SU-DHL-6 (cell line): ENCODE results near the gene MAML3.

Experiments
- H2AFZ ChIP-seq: fragments of 200-600 bp; sonication (generic); 2 replicates; pipeline ENCODE4 v1.6.1; 2014; ENCODE audit warnings: low read depth, mild to moderate bottlenecking, moderate library complexity, mixed read lengths, antibody characterized with exemption, low read length; ENCODE audit not compliant: severe bottlenecking
- H3F3A ChIP-seq: fragments of 200-600 bp; shearing (Covaris generic); 2 replicates; pipeline ENCODE4 v1.6.0; 2016; ENCODE audit warnings: antibody characterized with exemption, mild to moderate bottlenecking; ENCODE audit not compliant: insufficient read depth
- H3K27ac ChIP-seq: fragments of 200-600 bp; sonication (generic); 2 replicates; pipeline ENCODE4 v1.5.1; 2016; ENCODE audit warnings: low read depth, mild to moderate bottlenecking, low read length, moderate library complexity, mixed read lengths
- H3K27me3 ChIP-seq: fragments of 200-600 bp; sonication (generic), shearing (Covaris generic); 2 replicates; pipeline ENCODE4 v1.6.0; 2014; ENCODE audit warnings: mild to moderate bottlenecking, low read length
- H3K36me3 ChIP-seq: fragments of 200-600 bp; sonication (generic); 2 replicates; pipeline ENCODE4 v1.6.1; 2014; ENCODE audit warnings: mild to moderate bottlenecking, low read length, mixed read lengths
- H3K4me2 ChIP-seq: fragments of 300-600, 200-600 bp; shearing (Covaris generic), sonication (generic); 2 replicates; pipeline ENCODE4 v1.6.0; 2014; ENCODE audit warnings: low read length, low read depth, mild to moderate bottlenecking; ENCODE audit not compliant: poor library complexity, severe bottlenecking
- H3K4me3 ChIP-seq: fragments of 200-600 bp; sonication (generic); 2 replicates; pipeline ENCODE4 v1.5.1; 2014; ENCODE audit warnings: antibody characterized with exemption, low read length, mild to moderate bottlenecking, mixed read lengths; ENCODE audit not compliant: insufficient read depth, poor library complexity, severe bottlenecking
- H3K79me2 ChIP-seq: fragments of 200-600 bp; sonication (generic); 2 replicates; pipeline ENCODE4 v1.6.1; 2014; ENCODE audit warnings: mild to moderate bottlenecking, low read length, moderate library complexity; ENCODE audit not compliant: insufficient read depth
- H3K9ac ChIP-seq: fragments of 200-600 bp; sonication (generic); 2 replicates; pipeline ENCODE4 v1.7.0; 2014; ENCODE audit warnings: mild to moderate bottlenecking, low read length
- H3K9me2 ChIP-seq: fragments of 200-600 bp; sonication (generic); replicated peaks from 2 replicates; pipeline ENCODE4 v1.6.1; 2014; ENCODE audit warnings: low read length; ENCODE audit not compliant: insufficient read depth
- H3K9me3 ChIP-seq: fragments of 200-600 bp; sonication (generic); 2 replicates; pipeline ENCODE4 v1.6.1; 2014; ENCODE audit warnings: low read length, mixed read lengths; ENCODE audit not compliant: insufficient read depth
- H4K20me1 ChIP-seq: fragments of 200-600 bp; sonication (generic); 2 replicates; pipeline ENCODE4 v1.6.1; 2014; ENCODE audit warnings: low read depth, mild to moderate bottlenecking, antibody characterized with exemption, low read length, moderate library complexity, mixed read lengths
- EZH2phosphoT487 ChIP-seq: fragments of 200-600 bp; sonication (generic), shearing (Covaris generic); conservative IDR thresholded peaks from 2 replicates; pipeline ENCODE4 v1.6.1; 2018; ENCODE audit warnings: mild to moderate bottlenecking, antibody characterized with exemption, low read length, moderate library complexity, mixed read lengths
- TF ChIP-seq, protein P1 (sequence below): fragments of 200-600 bp; sonication (generic); IDR thresholded peaks from one replicate; pipeline ENCODE4 v1.5.1; 2017; ENCODE audit warnings: antibody characterized with exemption, mild to moderate bottlenecking, low read length, moderate library complexity; ENCODE audit not compliant: insufficient read depth, poor library complexity, severe bottlenecking

Gene MAML3

DNA sequence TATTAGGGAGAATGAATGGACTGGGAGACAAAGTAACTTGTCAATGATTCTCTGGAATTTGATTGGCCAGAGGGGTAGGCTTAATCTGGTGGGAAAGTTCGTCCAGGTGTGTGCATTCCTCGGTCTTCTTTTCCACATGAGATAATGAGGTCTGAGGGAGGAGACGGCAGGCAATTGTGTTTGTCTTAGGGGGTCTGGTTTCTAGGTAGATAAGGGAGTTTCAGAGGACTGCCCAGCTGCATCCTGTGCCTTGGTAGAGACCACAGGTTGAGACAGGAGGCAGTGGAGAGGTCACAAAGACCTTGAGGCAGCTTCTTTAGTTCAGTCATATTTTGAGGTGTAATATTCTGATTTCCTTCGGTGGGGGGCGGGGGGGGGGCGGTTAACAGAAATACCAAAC lies 484.1 kb downstream of the MAML3 start:
- H3K27me3 ChIP-seq: no peaks in the 10 kb centered on the region
- H3K36me3 ChIP-seq: no peaks in the 10 kb centered on the region
- no peak overlapping the region for H3K27ac ChIP-seq
- H3K4me3 ChIP-seq: no peak overlapping the region
- no peaks in the 10 kb centered on the region for H3K79me2 ChIP-seq
- H3K9me2 ChIP-seq: no peaks in the 10 kb centered on the region
- no peak overlapping the region for H3K9ac ChIP-seq
- TF ChIP-seq, protein P1, sequence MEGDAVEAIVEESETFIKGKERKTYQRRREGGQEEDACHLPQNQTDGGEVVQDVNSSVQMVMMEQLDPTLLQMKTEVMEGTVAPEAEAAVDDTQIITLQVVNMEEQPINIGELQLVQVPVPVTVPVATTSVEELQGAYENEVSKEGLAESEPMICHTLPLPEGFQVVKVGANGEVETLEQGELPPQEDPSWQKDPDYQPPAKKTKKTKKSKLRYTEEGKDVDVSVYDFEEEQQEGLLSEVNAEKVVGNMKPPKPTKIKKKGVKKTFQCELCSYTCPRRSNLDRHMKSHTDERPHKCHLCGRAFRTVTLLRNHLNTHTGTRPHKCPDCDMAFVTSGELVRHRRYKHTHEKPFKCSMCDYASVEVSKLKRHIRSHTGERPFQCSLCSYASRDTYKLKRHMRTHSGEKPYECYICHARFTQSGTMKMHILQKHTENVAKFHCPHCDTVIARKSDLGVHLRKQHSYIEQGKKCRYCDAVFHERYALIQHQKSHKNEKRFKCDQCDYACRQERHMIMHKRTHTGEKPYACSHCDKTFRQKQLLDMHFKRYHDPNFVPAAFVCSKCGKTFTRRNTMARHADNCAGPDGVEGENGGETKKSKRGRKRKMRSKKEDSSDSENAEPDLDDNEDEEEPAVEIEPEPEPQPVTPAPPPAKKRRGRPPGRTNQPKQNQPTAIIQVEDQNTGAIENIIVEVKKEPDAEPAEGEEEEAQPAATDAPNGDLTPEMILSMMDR: no peak
- no peak for TF ChIP-seq EZH2phosphoT487
- no peak overlapping the region for H2AFZ ChIP-seq
- H3K4me2 ChIP-seq: no peak overlapping the region
- H3F3A ChIP-seq: no peaks in the 10 kb centered on the region
- H4K20me1 ChIP-seq: no peaks in the 10 kb centered on the region
- no peaks in the 10 kb centered on the region for H3K9me3 ChIP-seq

- Histone ChIP-seq H2AFZ (no peak overlapping the region), H3K4me3 (no peak overlapping the region), H3K9me2 (no peaks in the 10 kb centered on the region), H3K79me2 (no peaks in the 10 kb centered on the region), H4K20me1 (no peaks in the 10 kb centered on the region), H3K9me3 (no peaks in the 10 kb centered on the region), H3K27ac (no peak overlapping the region), H3K36me3 (no peaks in the 10 kb centered on the region), H3K4me2 (no peak overlapping the region), H3F3A (no peaks in the 10 kb centered on the region), H3K9ac (no peak overlapping the region), H3K27me3 (no peaks in the 10 kb centered on the region)
- no peak for TF ChIP-seq EZH2phosphoT487
- TF ChIP-seq, protein P1: no peak
Measured at GRCh38 chr4:139669335-139669734, 484.6 kb downstream of the MAML3 start.

DNA sequence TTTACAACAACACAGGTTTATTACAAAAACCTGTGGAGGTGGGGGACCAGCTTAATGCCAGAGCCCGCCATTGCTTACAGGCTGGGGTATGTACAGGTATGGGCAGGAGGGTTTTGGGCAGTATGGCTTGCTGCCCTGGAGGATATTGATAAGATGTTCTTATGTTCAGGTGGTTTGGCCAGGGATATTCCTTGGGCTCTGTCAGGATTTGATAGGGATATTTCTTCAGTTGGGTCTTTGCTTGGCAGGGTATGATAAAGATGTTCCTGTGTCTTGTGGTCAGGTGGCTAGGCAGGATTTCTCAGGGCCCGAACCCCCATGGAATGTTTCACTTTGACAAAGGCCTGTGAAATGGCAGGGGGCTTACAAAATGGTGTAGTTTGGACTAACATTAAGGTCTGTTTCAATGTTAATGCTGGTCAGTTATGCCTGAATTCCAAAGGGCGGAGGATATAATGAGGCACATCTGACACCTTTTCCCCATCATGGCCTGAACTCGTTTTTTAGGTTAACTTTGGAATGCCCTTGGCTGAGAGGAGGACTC lies 485.3 kb downstream of the MAML3 start:
- no peaks in the 10 kb centered on the region for H3K9me3 ChIP-seq
- no peak overlapping the region for H3K27ac ChIP-seq
- no peak overlapping the region for H2AFZ ChIP-seq
- H3K36me3 ChIP-seq: no peaks in the 10 kb centered on the region
- H3K4me2 ChIP-seq: no peak overlapping the region
- H3K9me2 ChIP-seq: no peaks in the 10 kb centered on the region
- no peaks in the 10 kb centered on the region for H3K27me3 ChIP-seq
- no peak for TF ChIP-seq EZH2phosphoT487
- TF ChIP-seq, protein P1: no peak
- H3F3A ChIP-seq: no peaks in the 10 kb centered on the region
- no peak overlapping the region for H3K9ac ChIP-seq
- no peaks in the 10 kb centered on the region for H3K79me2 ChIP-seq
- H4K20me1 ChIP-seq: no peaks in the 10 kb centered on the region
- no peak overlapping the region for H3K4me3 ChIP-seq
